ENCODE data around the gene ADAMTS16.

- TF ChIP-seq TCF4 (CRISPR knock-in tag; IDR thresholded peaks at IDR 0.05; ENCODE audit: borderline replicate concordance), result no peak
- no peak for TF ChIP-seq ZNF565 (CRISPR knock-in tag; conservative IDR thresholded peaks at IDR 0.05; ENCODE audit: low read depth)
- no peak for TF ChIP-seq PATZ1 (CRISPR knock-in tag; IDR thresholded peaks at IDR 0.05; ENCODE audit: borderline replicate concordance)
- TF ChIP-seq OSR1 (CRISPR knock-in tag; IDR thresholded peaks at IDR 0.05), result no peak
- TF ChIP-seq ZNF8 (CRISPR knock-in tag; IDR thresholded peaks at IDR 0.05), result no peak
- no peak for TF ChIP-seq BACH2 (CRISPR knock-in tag; IDR thresholded peaks at IDR 0.05; ENCODE audit: borderline replicate concordance)
- TF ChIP-seq, protein P1, sequence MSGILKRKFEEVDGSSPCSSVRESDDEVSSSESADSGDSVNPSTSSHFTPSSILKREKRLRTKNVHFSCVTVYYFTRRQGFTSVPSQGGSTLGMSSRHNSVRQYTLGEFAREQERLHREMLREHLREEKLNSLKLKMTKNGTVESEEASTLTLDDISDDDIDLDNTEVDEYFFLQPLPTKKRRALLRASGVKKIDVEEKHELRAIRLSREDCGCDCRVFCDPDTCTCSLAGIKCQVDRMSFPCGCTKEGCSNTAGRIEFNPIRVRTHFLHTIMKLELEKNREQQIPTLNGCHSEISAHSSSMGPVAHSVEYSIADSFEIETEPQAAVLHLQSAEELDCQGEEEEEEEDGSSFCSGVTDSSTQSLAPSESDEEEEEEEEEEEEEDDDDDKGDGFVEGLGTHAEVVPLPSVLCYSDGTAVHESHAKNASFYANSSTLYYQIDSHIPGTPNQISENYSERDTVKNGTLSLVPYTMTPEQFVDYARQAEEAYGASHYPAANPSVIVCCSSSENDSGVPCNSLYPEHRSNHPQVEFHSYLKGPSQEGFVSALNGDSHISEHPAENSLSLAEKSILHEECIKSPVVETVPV (CRISPR knock-in tag; IDR thresholded peaks at IDR 0.05), result no peak
- TF ChIP-seq, protein P2, sequence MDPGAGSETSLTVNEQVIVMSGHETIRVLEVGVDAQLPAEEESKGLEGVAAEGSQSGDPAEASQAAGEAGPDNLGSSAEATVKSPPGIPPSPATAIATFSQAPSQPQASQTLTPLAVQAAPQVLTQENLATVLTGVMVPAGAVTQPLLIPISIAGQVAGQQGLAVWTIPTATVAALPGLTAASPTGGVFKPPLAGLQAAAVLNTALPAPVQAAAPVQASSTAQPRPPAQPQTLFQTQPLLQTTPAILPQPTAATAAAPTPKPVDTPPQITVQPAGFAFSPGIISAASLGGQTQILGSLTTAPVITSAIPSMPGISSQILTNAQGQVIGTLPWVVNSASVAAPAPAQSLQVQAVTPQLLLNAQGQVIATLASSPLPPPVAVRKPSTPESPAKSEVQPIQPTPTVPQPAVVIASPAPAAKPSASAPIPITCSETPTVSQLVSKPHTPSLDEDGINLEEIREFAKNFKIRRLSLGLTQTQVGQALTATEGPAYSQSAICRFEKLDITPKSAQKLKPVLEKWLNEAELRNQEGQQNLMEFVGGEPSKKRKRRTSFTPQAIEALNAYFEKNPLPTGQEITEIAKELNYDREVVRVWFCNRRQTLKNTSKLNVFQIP (CRISPR knock-in tag; IDR thresholded peaks at IDR 0.05; ENCODE audit: borderline replicate concordance, low read depth), result no peak
- TF ChIP-seq ZNF70 (CRISPR knock-in tag; IDR thresholded peaks at IDR 0.05), result no peak
These were observed 58.7 kb downstream of the ADAMTS16 start for GRCh38 chr5:5198815-5199214.

Measured in SK-N-SH treated with all-trans-retinoic acid at 6 μM for 48 hours (cell line).